ENCODE results near the gene DAB2IP.
"Not testable (repeated sequence)": the region's sequence is repeated elsewhere in the genome, so short reads cannot be mapped to it uniquely, and the experiment has no call there.

DAB2IP gene

GRCh38 chr9:121794334-121794733, 142.9 kb downstream of the DAB2IP start:
- not testable (repeated sequence) for DNase-seq (ENCODE audit: low spot score)

- no peak for DNase-seq (ENCODE audit: low spot score)
These were observed 145.6 kb downstream of the DAB2IP start for GRCh38 chr9:121797081-121797480.

GRCh38 chr9:121798941-121799340, 147.5 kb downstream of the DAB2IP start:
- DNase-seq (ENCODE audit: low spot score), result no peak

GRCh38 chr9:121800376-121800775, 148.9 kb downstream of the DAB2IP start:
- no peak for DNase-seq (ENCODE audit: low spot score)

- DNase-seq (ENCODE audit: low spot score), result no peak
These were observed 150.1 kb downstream of the DAB2IP start for GRCh38 chr9:121801579-121801978.

GRCh38 chr9:121802753-121803152, 151.3 kb downstream of the DAB2IP start:
- DNase-seq (ENCODE audit: low spot score), result no peak

GRCh38 chr9:121807069-121807822, 155.8 kb downstream of the DAB2IP start:
- DNase-seq (ENCODE audit: low spot score), result no peak

GRCh38 chr9:121807823-121808278, 156.4 kb downstream of the DAB2IP start:
- DNase-seq (ENCODE audit: low spot score), result no peak

- DNase-seq (ENCODE audit: low spot score), result no peak
These were observed 157.3 kb downstream of the DAB2IP start for GRCh38 chr9:121808781-121809180.

GRCh38 chr9:121809356-121810050, 158.1 kb downstream of the DAB2IP start:
- DNase-seq (ENCODE audit: low spot score), result no peak

- no peak for DNase-seq (ENCODE audit: low spot score)
These were observed 159.1 kb downstream of the DAB2IP start for GRCh38 chr9:121810489-121810888.

- DNase-seq (ENCODE audit: low spot score), result no peak
These were observed 159.7 kb downstream of the DAB2IP start for GRCh38 chr9:121811140-121811539.

- no peak for DNase-seq (ENCODE audit: low spot score)
These were observed 160.3 kb downstream of the DAB2IP start for GRCh38 chr9:121811751-121812150.

GRCh38 chr9:121812159-121812735, 160.8 kb downstream of the DAB2IP start:
- DNase-seq (ENCODE audit: low spot score), result no peak

GRCh38 chr9:121813519-121814210, 162.2 kb downstream of the DAB2IP start:
- DNase-seq (ENCODE audit: low spot score), result no peak

GRCh38 chr9:121814594-121814993, 163.2 kb downstream of the DAB2IP start:
- no peak for DNase-seq (ENCODE audit: low spot score)

GRCh38 chr9:121815084-121815483, 163.7 kb downstream of the DAB2IP start:
- no peak for DNase-seq (ENCODE audit: low spot score)

- no peak for DNase-seq (ENCODE audit: low spot score)
These were observed 164.4 kb downstream of the DAB2IP start for GRCh38 chr9:121815546-121816448.

- no peak for DNase-seq (ENCODE audit: low spot score)
These were observed 165.0 kb downstream of the DAB2IP start for GRCh38 chr9:121816449-121816817.

- DNase-seq (ENCODE audit: low spot score), result no peak
These were observed 165.5 kb downstream of the DAB2IP start for GRCh38 chr9:121816845-121817450.

GRCh38 chr9:121817476-121817875, 166.0 kb downstream of the DAB2IP start:
- DNase-seq (ENCODE audit: low spot score), result no peak

Measured in kidney capillary endothelial cell (primary cell).